ENCODE data around the gene UBA1. TPM values are rescaled to one million over a fixed set of nuclear protein-coding genes. Genes with fewer than 3 reads are reported as not detected.

The UBA1 gene
- total and polyA plus RNA-seq, 2 of the 13 experiments (the other 11 are each of a cell fraction or from before 2014, with no cell fraction given), result 93.3 to 129 TPM

DNA sequence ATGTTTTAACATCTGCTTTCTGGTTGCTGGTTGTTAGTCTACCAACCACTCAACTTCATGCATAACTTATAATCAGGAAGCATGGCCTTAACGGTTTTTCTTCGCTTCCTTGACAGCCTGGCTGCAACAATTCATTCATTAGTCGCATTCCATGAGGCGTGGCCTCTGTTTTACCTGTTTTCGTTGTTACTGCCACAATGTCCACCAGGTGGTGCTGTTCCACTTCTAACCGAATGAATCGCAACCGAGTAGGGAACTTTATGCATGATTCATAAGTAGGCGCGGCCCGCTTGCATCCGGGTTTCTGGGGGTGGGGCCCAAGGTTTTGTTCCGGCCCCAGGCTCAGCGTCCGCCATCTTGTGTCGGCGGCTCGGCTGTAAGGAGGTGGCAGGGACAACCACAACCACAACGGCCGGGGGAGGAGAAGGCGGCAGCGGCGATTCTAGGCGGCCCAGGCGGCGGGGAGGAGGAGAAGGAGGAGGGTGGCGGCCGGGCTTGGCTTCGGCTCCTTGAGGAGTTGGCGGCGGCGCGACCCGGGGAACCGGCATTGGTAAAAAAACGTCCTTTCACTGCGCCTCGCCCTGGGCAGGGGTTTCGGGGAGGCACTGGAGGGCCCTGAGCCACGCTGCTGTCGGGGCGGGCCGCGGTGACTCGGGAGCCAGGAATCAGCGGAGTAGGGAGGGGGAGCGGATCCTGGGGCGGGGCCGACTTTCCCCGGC lies at the start of gene UBA1 (continued):
- TF ChIP-seq, protein P1, sequence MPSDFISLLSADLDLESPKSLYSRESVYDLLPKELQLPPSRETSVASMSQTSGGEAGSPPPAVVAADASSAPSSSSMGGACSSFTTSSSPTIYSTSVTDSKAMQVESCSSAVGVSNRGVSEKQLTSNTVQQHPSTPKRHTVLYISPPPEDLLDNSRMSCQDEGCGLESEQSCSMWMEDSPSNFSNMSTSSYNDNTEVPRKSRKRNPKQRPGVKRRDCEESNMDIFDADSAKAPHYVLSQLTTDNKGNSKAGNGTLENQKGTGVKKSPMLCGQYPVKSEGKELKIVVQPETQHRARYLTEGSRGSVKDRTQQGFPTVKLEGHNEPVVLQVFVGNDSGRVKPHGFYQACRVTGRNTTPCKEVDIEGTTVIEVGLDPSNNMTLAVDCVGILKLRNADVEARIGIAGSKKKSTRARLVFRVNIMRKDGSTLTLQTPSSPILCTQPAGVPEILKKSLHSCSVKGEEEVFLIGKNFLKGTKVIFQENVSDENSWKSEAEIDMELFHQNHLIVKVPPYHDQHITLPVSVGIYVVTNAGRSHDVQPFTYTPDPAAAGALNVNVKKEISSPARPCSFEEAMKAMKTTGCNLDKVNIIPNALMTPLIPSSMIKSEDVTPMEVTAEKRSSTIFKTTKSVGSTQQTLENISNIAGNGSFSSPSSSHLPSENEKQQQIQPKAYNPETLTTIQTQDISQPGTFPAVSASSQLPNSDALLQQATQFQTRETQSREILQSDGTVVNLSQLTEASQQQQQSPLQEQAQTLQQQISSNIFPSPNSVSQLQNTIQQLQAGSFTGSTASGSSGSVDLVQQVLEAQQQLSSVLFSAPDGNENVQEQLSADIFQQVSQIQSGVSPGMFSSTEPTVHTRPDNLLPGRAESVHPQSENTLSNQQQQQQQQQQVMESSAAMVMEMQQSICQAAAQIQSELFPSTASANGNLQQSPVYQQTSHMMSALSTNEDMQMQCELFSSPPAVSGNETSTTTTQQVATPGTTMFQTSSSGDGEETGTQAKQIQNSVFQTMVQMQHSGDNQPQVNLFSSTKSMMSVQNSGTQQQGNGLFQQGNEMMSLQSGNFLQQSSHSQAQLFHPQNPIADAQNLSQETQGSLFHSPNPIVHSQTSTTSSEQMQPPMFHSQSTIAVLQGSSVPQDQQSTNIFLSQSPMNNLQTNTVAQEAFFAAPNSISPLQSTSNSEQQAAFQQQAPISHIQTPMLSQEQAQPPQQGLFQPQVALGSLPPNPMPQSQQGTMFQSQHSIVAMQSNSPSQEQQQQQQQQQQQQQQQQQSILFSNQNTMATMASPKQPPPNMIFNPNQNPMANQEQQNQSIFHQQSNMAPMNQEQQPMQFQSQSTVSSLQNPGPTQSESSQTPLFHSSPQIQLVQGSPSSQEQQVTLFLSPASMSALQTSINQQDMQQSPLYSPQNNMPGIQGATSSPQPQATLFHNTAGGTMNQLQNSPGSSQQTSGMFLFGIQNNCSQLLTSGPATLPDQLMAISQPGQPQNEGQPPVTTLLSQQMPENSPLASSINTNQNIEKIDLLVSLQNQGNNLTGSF (CRISPR knock-in tag; IDR thresholded peaks at IDR 0.05), result no peak
- TF ChIP-seq ZNF333 (CRISPR knock-in tag; IDR thresholded peaks at IDR 0.05; ENCODE audit: borderline replicate concordance) (no peak), SUZ12 (IDR thresholded peaks at IDR 0.05; ENCODE audit: low read depth, low read length) (no peak), ZNF878 (CRISPR knock-in tag; IDR thresholded peaks at IDR 0.05) (no peak), ZNF850 (CRISPR knock-in tag; conservative IDR thresholded peaks at IDR 0.05) (no peak), RBAK (CRISPR knock-in tag; IDR thresholded peaks at IDR 0.05) (no peak), PLSCR1 (CRISPR knock-in tag; IDR thresholded peaks at IDR 0.05; ENCODE audit: borderline replicate concordance) (no peak), ZNF550 (CRISPR knock-in tag; IDR thresholded peaks at IDR 0.05; ENCODE audit: borderline replicate concordance) (no peak), HHEX (CRISPR knock-in tag; IDR thresholded peaks at IDR 0.05) (no peak), TP53 (CRISPR knock-in tag; conservative IDR thresholded peaks at IDR 0.05) (no peak), GTF3A (CRISPR knock-in tag; conservative IDR thresholded peaks at IDR 0.05) (no peak), ZNF547 (CRISPR knock-in tag; IDR thresholded peaks at IDR 0.05) (no peak), ZNF766 (CRISPR knock-in tag; IDR thresholded peaks at IDR 0.05; ENCODE audit: borderline replicate concordance) (no peak), MBNL3 (CRISPR knock-in tag; conservative IDR thresholded peaks at IDR 0.05) (no peak), SCMH1 (CRISPR knock-in tag; IDR thresholded peaks at IDR 0.05; ENCODE audit: borderline replicate concordance) (no peak), ZNF746 (CRISPR knock-in tag; IDR thresholded peaks at IDR 0.05) (no peak), ZNF431 (CRISPR knock-in tag; IDR thresholded peaks at IDR 0.05; ENCODE audit: borderline replicate concordance, low read depth) (no peak), XBP1 (CRISPR knock-in tag; IDR thresholded peaks at IDR 0.05) (no peak), ZNF572 (CRISPR knock-in tag; IDR thresholded peaks at IDR 0.05) (no peak), NRL (CRISPR knock-in tag; IDR thresholded peaks at IDR 0.05; ENCODE audit: borderline replicate concordance) (no peak; the same call in 1 of the 2 replicates)
- TF ChIP-seq, protein P2, sequence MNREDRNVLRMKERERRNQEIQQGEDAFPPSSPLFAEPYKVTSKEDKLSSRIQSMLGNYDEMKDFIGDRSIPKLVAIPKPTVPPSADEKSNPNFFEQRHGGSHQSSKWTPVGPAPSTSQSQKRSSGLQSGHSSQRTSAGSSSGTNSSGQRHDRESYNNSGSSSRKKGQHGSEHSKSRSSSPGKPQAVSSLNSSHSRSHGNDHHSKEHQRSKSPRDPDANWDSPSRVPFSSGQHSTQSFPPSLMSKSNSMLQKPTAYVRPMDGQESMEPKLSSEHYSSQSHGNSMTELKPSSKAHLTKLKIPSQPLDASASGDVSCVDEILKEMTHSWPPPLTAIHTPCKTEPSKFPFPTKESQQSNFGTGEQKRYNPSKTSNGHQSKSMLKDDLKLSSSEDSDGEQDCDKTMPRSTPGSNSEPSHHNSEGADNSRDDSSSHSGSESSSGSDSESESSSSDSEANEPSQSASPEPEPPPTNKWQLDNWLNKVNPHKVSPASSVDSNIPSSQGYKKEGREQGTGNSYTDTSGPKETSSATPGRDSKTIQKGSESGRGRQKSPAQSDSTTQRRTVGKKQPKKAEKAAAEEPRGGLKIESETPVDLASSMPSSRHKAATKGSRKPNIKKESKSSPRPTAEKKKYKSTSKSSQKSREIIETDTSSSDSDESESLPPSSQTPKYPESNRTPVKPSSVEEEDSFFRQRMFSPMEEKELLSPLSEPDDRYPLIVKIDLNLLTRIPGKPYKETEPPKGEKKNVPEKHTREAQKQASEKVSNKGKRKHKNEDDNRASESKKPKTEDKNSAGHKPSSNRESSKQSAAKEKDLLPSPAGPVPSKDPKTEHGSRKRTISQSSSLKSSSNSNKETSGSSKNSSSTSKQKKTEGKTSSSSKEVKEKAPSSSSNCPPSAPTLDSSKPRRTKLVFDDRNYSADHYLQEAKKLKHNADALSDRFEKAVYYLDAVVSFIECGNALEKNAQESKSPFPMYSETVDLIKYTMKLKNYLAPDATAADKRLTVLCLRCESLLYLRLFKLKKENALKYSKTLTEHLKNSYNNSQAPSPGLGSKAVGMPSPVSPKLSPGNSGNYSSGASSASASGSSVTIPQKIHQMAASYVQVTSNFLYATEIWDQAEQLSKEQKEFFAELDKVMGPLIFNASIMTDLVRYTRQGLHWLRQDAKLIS (CRISPR knock-in tag; IDR thresholded peaks at IDR 0.05), result no peak
